Inferior parietal cortex (tissue), 1 donor: ENCODE results near the gene CDNF.
"Not testable (repeated sequence)": the region's sequence is repeated elsewhere in the genome, so short reads cannot be mapped to it uniquely, and the experiment has no call there.

Experiments
- DNase-seq: peaks from one replicate; pipeline ENCODE4 v3.0.0-alpha.2; 2016; ENCODE audit errors: extremely low spot score

Gene CDNF

DNA sequence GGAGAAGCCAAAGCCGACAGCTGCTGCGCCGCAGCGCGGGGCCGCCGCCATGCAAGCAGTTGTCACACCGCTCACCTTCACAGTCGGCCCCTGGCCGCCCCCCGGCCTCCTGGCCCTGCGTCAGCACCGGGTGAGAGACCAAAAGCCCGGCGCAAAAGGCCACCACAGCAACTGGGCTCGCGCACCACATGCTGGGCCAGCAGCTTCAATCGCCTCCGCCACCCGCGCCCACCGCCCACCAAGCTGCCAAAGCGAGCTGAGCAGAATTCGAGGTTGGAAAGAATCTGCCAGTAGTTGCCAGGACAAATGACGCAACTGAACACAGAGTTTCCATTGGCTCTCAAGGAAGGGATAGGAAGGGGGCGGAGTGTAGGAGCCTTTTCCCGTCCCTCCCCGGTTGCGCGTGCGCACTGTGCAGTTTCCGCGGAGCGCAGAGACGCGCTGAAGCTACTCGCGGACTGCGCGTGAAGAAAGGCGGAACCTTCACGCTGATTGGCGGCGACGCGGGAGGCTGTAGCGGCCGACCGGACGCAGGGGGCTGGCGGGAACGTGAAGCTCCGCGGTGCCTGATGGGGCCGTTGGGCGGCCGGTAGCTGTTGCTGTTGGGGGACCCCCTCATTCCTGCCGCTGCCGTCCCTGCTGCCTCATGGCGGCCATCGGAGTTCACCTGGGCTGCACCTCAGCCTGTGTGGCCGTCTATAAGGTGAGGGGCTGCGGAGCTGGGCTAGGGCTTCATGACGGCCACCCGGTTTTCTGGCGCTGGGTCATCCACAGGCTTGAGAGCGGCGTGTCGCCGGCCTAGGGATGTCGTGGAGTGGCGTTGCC, at the start of gene CDNF, which contains the start of the genes HSPA14 and MSANTD7:
TSS of gene CDNF (minus strand) at position 281 of the 825 bp plus-strand sequence. CDS start at position 190, 91 bp downstream.
TSS of gene HSPA14 (plus strand) at position 550 of the 825 bp plus-strand sequence. CDS start at position 647, 97 bp downstream.
TSS of gene MSANTD7 (plus strand) at position 550 of the 825 bp plus-strand sequence. CDS start 3,979 bp downstream, outside the sequence.
- peak; percentile 100 for DNase-seq

- DNase-seq, result no peak
Observed at GRCh38 chr10:14884082-14884481, 46.2 kb upstream of the CDNF start.

GRCh38 chr10:14880229-14880628, 42.4 kb upstream of the CDNF start:
- DNase-seq, result no peak

DNA sequence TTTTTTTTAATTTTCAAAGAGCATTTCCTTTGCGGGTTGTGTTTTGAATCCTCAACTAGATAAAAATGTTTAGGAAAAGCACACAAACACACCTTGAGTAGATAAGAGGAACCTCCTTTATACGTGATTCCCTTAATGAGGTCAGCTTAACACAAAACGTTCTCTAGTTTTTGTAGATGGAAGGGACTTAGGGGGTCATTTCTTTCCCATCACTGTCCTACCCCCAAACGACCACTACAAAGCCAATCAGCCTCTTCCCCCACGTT, 42.0 kb upstream of the CDNF start:
- no peak for DNase-seq

- DNase-seq, result no peak
Observed at GRCh38 chr10:14879124-14879927, 41.5 kb upstream of the CDNF start.

DNA sequence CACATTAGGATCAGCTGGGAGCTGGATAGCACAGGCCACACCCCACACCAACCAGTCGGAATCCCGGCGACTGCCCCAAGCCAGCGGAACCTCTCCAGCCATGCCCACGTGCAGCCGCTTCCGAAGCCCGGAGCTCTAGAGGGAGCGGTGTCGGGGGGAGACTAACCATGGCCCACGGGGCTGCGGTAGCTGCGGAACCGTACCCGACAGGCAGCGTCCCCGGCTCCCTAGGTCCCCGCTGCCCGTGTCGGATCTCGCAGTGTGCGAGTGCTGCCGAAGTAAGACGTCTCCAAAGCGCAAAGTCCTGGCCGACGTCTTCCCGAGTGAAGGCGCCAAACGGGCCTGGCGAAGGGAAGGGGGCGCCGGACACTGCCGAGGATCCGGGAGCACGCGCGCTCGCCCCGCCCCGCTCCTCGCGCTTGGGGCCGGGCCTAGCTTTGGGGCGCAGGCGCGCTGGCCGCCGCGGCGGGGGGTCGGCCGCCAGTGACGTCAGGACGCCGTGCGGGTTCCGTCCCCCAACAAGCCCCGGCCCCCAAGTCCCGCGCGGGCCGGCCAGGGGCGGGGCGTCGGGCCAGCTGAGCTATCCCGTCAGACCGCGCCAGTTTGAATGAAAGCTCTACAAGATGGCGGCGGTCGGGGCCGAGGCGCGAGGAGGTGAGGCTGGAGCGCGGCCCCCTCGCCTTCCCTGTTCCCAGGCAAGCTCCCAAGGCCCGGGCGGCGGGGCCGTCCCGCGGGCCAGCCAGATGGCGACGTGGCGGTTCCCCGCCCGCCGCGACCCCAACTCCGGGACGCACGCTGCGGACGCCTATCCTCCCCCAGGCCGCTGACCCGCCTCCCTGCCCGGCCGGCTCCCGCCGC, 40.7 kb upstream of the CDNF start, which contains the start of gene SUV39H2:
TSS of gene SUV39H2 (plus strand) at position 601 of the 858 bp plus-strand sequence. CDS start at position 624, 23 bp downstream.
- DNase-seq, result peak; percentile 91

DNA sequence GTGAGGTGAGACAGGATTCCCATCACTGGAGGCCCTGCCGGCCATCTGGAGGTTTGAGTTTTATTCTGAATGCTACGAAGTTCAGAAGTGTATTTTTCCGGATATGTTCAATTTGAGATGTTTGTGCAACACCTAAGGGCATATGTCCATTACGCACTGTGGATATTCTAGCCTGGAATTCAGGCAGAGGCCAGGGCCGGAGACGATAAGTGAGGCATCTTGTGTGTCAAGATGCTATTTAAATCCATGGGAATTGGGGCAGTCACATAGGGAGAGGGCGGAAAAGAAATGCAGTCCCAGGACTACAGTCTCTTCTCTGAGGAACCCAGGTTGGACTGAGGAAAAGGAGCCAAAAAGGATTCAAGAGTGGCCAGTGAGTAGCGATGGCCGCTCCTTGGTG, 38.9 kb upstream of the CDNF start:
- no peak for DNase-seq

- DNase-seq, result no peak
Observed at GRCh38 chr10:14875941-14876340, 38.1 kb upstream of the CDNF start.

DNA sequence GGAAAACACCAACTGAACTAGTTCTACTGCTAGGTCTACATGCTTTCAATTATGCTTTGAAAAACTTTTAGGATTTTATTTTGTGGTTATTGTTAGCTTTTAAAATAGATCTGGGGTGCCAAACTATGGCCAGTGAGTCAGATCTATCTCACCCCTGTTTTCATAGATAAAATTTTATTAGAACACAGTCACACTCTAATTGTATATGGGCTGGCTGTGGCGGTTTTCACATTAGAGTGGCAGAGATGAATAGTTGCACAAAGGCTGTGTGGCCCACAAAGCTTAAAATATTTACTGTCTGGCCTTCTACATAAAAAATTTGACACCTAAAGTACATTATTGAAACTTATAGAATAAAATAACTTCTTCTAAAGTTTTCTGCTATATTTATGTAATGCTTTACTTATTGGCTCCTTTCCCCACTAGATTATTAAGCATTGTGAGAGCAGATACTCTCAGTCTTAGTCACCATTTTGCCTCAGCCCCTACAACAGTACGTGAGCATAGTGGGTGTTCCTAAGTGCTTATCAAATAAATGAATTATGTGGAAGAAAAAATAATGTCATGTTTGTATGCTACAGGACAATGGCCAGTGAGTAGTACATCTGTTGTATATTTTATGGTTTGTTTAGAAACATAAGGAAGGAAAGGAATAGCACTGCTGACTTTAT, 35.4 kb upstream of the CDNF start:
- no peak for DNase-seq

- not testable (repeated sequence) for DNase-seq
Observed at GRCh38 chr10:14864871-14865270, 27.0 kb upstream of the CDNF start.

GRCh38 chr10:14864466-14864865, 26.6 kb upstream of the CDNF start:
- DNase-seq, result not testable (repeated sequence)

DNA sequence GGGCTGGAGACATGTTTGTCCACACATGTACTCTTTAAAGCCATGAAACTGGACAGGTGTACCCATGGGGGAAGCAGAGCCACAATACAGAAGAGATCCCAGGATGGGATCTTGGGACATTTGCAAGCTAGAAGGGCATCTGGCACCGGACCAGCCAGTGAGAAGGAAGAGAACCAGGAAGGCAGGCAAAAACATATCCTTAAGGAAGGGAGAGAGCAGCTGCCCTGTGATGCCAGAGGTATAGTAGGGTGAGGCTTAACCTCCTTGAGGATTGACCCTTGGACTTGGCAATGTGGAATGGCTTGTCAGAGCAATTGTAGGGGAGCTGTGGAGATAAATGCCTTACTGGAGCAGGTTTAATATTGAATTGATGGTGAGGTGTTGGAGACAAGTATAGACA, 23.0 kb upstream of the CDNF start:
- no peak for DNase-seq

GRCh38 chr10:14859775-14860174, 21.9 kb upstream of the CDNF start:
- DNase-seq, result no peak

DNA sequence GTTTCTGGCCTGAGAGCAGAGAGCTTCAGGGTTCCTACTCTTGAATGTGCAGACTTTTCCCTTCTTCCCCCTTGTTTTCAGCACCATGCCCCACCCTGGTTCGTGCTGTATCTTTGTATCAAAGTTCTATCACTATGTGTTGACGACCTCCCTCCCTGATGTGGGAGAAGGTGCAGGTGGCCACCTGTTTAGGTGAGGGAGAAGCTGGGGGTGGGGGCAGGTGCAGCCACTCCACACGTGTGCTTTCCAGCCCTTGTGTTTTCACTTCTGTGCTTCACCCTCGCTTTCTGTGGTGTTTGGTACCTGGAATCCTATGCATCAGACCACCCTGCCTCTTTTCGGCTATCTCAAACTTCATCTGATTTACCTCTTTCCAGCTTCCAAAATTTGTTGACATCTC, 21.2 kb upstream of the CDNF start:
- DNase-seq, result no peak

GRCh38 chr10:14858338-14858960, 20.6 kb upstream of the CDNF start:
- DNase-seq, result no peak

DNA sequence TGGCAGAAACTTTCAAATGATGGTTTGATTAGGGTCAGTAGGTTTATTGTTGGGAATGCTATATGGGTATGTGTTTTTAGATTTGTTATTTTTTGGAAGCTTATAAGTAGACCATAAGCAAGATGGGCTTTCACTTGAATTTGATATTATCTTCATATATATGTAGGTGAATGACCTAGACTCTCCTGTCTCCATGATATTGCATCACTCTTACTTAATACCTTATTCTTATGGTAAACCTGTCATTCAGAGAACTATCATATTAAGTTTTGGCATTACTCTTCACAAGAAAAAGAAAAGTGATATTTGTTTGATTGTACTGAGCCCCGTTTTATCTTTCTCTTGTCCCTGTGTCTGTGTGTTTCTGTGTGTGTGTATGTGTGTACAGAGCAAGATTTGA, 17.6 kb upstream of the CDNF start:
- no peak for DNase-seq

DNA sequence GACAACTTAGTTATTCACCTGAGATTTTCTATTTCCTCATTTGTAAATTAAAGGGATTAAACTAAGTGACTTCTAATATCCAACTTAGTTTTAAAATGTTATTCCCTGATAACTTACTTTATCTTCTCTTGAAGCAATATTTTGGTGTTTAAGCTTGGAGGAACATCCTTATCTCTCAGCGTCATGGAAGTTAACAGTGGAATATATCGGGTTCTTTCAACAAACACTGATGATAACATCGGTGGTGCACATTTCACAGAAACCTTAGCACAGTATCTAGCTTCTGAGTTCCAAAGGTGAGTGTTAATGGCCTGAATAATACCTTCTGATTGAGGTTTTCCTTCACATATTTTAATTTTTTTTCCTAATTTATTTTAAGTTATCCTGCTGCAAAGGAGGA, 14.4 kb upstream of the CDNF start:
- no peak for DNase-seq

DNA sequence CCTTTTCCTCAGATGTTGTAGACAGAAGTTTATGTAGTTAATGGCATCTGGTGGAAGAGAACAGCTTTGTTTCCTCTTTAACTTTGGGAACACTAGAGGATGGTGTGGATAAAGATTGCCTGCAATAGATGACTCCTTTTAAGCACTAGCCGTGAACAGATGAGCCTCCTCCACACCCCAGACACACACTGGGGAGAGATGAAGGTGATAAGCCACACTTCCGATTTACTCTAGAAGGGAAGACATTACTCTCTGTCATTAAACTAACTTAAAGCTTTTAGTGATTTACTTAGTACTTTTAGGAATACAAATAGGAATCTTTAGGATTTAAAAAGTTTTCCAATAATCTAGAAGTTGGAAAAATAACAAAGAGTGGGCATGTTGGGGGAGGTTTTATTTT, 7.1 kb upstream of the CDNF start:
- DNase-seq, result no peak

GRCh38 chr10:14843327-14843988, 5.6 kb upstream of the CDNF start:
- no peak for DNase-seq

DNA sequence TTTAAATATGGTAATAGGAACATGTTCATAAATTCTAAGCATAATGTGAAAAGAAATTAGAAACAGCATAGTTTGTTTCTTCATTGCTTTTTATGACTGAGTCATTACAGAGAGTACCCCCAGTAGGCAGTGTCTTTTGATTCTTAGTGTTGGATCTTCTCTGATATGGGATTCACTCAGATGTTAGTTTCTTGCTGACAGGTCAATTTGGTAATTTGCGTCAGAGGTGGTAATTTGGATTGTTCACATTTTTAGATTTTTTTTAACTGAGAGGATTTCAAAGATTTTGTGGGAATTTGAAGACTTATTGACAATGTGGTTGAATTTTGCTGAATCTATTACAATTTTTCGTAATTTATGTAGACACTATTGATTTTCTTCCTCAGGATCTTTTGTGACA, 2.3 kb upstream of the CDNF start:
- DNase-seq, result no peak
